Measurements from ENCODE around the gene PROSER2.

The PROSER2 gene

DNA sequence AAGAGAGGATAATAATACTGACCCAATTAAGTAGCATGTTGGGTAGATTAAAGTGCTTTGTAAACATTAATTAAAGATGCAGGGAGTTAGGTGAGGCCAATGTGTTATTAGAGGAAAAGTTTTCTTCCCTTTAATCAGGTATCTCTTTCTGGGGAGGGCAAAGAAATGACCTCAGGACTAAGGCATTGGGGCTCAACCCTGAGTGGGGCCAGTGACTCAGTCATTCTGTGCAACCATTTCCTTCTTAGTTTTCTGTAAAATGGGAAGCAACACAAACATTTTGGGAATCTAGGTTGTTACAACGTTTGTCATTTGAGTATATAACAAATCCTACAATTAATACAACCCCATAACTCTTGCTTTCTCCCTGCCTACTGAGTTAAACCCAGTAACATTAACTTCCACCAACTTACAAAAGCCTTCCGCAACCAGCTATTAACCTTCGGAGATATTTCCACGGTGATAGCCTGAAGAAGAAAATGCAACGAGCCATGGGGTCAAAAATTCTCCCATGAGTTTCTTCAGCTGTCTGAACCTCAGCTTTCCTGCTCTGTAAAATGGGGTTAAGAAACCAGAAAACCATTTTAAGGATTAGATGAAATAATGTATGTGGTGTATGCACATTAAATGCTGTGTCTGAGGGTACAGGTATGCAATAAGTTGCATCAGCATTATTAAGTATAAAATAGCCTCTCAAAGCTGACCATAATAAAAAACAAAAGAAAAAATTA, 965 bp upstream of the PROSER2 start:
- Histone ChIP-seq H3K27me3 (ENCODE audit: control insufficient read depth in 5 of 5, insufficient read depth in 4 of 5, low read length in 5 of 5) (peaks cover 0 to 7% (median 0%) of the 10 kb centered on the region in 5 donors), H3K36me3 (ENCODE audit: control insufficient read depth in 5 of 5, insufficient read depth in 5 of 5, low read length in 5 of 5) (no peaks in the 10 kb centered on the region), H3K27ac (ENCODE audit: low read depth, low read length) (no peak overlapping the region), H3K9me3 (ENCODE audit: control insufficient read depth in 5 of 5, low read length in 5 of 5) (no peaks in the 10 kb centered on the region), H3K4me1 (ENCODE audit: control insufficient read depth in 5 of 5, insufficient read depth in 5 of 5, low read length in 5 of 5) (peaks cover 0 to 26% (median 23%) of the 10 kb centered on the region in 5 donors), H3K4me3 (ENCODE audit: low read depth in 1 of 5, low read length in 5 of 5) (no peak overlapping the region), H3K9ac (ENCODE audit: low read length in 5 of 5) (no peak overlapping the region)

DNA sequence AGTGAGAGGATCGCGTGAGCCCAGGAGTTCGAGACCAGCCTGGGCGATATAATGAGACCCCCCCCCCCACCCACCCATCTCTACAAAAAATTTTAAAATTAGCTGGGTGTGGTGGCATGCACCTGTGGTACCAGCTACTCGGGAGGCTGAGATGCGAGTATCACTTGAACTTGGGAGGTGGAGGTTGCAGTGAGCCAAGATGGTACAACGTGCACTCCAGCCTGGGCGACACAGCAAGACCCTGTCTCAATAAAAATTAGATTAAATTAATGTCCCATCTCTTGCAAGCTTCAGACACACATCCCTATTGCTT, 391 bp upstream of the PROSER2 start:
- no peak overlapping the region for H3K27ac ChIP-seq (ENCODE audit: low read depth, low read length)
- H3K4me3 ChIP-seq (ENCODE audit: low read depth in 1 of 5, low read length in 5 of 5) = peak overlapping the region; percentile 44 to 75 (median 62)
- H3K9me3 ChIP-seq (ENCODE audit: control insufficient read depth in 5 of 5, low read length in 5 of 5) = no peaks in the 10 kb centered on the region
- H3K4me1 ChIP-seq (ENCODE audit: control insufficient read depth in 5 of 5, insufficient read depth in 5 of 5, low read length in 5 of 5) = peaks cover 0 to 26% (median 23%) of the 10 kb centered on the region in 5 donors
- no peaks in the 10 kb centered on the region for H3K36me3 ChIP-seq (ENCODE audit: control insufficient read depth in 5 of 5, insufficient read depth in 5 of 5, low read length in 5 of 5)
- H3K27me3 ChIP-seq (ENCODE audit: control insufficient read depth in 5 of 5, insufficient read depth in 4 of 5, low read length in 5 of 5) = peaks cover 0 to 7% (median 0%) of the 10 kb centered on the region in 5 donors
- peak overlapping the region in 2 of 5 donors; percentile 47 to 56 for H3K9ac ChIP-seq (ENCODE audit: low read length in 5 of 5)

DNA sequence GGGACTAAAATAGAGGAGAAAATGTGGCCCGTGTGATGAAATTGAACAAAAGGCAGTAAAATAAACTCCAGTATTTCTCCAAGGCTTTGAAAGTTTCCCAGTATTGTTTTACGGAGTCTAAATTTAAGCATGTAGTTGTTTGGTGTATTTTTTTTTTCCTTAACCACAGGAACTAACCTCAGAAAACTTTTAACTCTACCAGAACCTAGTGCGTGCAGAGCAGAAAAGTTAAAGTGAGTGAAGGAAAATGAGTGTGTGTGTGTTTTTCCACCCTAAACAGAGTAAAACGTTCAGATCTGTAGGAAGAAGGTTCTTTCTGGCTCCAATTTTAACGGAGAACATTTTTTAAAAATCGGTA, 812 bp downstream of the PROSER2 start:
- peaks cover 0 to 26% (median 23%) of the 10 kb centered on the region in 5 donors for H3K4me1 ChIP-seq (ENCODE audit: control insufficient read depth in 5 of 5, insufficient read depth in 5 of 5, low read length in 5 of 5)
- H3K9ac ChIP-seq (ENCODE audit: low read length in 5 of 5) = peak overlapping the region in 4 of 5 donors; percentile 24 to 74 (median 60)
- peak overlapping the region; percentile 31 to 75 (median 62) for H3K4me3 ChIP-seq (ENCODE audit: low read depth in 1 of 5, low read length in 5 of 5)
- no peaks in the 10 kb centered on the region for H3K36me3 ChIP-seq (ENCODE audit: control insufficient read depth in 5 of 5, insufficient read depth in 5 of 5, low read length in 5 of 5)
- no peaks in the 10 kb centered on the region for H3K9me3 ChIP-seq (ENCODE audit: control insufficient read depth in 5 of 5, low read length in 5 of 5)
- H3K27me3 ChIP-seq (ENCODE audit: control insufficient read depth in 5 of 5, insufficient read depth in 4 of 5, low read length in 5 of 5) = peaks cover 0 to 7% (median 0%) of the 10 kb centered on the region in 5 donors
- no peak overlapping the region for H3K27ac ChIP-seq (ENCODE audit: low read depth, low read length)

DNA sequence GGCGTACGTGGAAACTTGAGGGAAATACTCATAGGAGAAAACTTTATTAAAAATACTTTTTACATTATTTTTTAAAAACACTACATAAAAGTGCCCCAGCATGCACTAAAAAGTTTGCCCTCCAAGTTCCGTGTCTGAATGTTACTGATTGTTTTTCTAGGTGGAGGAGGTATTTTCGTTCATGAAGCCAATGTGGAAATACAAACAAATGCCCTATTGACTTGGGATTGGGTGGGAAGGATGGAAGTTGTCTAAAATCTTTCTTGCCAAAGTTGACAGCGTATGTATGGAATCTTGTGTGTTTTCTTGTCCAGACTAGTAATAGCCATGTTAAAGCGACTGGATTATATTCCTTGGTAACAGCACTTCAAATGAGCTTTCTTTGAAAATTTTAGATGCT, 1.2 kb downstream of the PROSER2 start:
- Histone ChIP-seq H3K36me3 (ENCODE audit: control insufficient read depth in 5 of 5, insufficient read depth in 5 of 5, low read length in 5 of 5) (no peaks in the 10 kb centered on the region), H3K9ac (ENCODE audit: low read length in 5 of 5) (peak overlapping the region in 3 of 5 donors; percentile 56 to 74 (median 64)), H3K4me1 (ENCODE audit: control insufficient read depth in 5 of 5, insufficient read depth in 5 of 5, low read length in 5 of 5) (peaks cover 0 to 26% (median 23%) of the 10 kb centered on the region in 5 donors), H3K4me3 (ENCODE audit: low read depth in 1 of 5, low read length in 5 of 5) (peak overlapping the region in 2 of 5 donors; percentile 57 to 75), H3K27me3 (ENCODE audit: control insufficient read depth in 5 of 5, insufficient read depth in 4 of 5, low read length in 5 of 5) (peaks cover 0 to 7% (median 0%) of the 10 kb centered on the region in 5 donors), H3K27ac (ENCODE audit: low read depth, low read length) (no peak overlapping the region), H3K9me3 (ENCODE audit: control insufficient read depth in 5 of 5, low read length in 5 of 5) (no peaks in the 10 kb centered on the region)

DNA sequence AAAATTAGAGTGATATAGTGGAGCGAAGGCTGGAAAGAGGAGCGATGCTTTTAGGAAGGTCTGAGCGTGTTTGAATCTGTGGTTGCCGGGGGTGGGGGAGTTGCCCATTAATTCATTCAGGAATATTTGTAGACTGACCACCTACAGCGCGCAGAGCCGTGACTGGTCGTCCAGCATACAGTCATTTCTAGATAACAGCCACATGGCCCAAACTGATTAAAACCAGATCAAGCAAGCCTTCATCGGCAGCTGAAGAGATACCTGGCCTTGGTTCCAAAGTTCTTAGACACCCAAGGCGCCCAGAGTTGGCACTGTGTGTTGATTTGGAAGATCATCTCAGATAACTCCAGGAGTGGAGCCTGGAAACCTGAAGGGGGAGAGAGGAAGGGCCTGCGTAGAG, 1.7 kb downstream of the PROSER2 start:
- Histone ChIP-seq H3K9ac (ENCODE audit: low read length in 5 of 5) (no peak overlapping the region), H3K27me3 (ENCODE audit: control insufficient read depth in 5 of 5, insufficient read depth in 4 of 5, low read length in 5 of 5) (peaks cover 0 to 7% (median 0%) of the 10 kb centered on the region in 5 donors), H3K36me3 (ENCODE audit: control insufficient read depth in 5 of 5, insufficient read depth in 5 of 5, low read length in 5 of 5) (no peaks in the 10 kb centered on the region), H3K9me3 (ENCODE audit: control insufficient read depth in 5 of 5, low read length in 5 of 5) (no peaks in the 10 kb centered on the region), H3K27ac (ENCODE audit: low read depth, low read length) (no peak overlapping the region), H3K4me1 (ENCODE audit: control insufficient read depth in 5 of 5, insufficient read depth in 5 of 5, low read length in 5 of 5) (peaks cover 0 to 24% (median 23%) of the 10 kb centered on the region in 5 donors), H3K4me3 (ENCODE audit: low read depth in 1 of 5, low read length in 5 of 5) (no peak overlapping the region)

DNA sequence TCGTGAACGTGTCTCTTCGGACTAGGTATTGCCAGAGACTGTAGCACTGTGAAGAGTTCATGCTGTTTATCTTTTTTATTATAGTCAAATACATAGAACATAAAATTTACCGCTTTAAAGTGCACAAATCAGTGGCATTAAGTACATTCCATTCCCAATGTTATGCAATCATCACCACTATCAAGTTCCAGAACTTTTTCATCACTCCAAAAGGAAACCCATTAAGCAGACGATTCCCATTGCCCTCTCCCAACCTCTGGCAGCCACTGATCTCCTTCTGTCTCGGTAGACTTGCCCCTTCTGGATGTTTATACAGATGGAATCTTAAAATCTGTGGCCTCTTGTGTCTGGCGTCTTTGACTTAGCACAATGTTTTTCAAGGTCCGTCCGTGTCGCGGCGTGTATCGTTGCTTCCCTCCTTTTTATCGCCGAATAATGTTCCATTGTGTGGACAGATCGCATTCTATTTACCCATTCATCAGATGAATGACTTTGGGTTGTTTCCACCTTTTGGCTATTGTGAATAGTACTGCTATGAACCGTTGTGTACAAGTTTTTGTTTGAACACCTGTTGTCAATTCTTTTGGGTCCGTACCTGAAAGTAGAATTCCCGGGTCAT, 2.7 kb downstream of the PROSER2 start:
- H3K9me3 ChIP-seq (ENCODE audit: control insufficient read depth in 5 of 5, low read length in 5 of 5) = no peaks in the 10 kb centered on the region
- H3K27ac ChIP-seq (ENCODE audit: low read depth, low read length) = no peak overlapping the region
- no peak overlapping the region for H3K9ac ChIP-seq (ENCODE audit: low read length in 5 of 5)

DNA sequence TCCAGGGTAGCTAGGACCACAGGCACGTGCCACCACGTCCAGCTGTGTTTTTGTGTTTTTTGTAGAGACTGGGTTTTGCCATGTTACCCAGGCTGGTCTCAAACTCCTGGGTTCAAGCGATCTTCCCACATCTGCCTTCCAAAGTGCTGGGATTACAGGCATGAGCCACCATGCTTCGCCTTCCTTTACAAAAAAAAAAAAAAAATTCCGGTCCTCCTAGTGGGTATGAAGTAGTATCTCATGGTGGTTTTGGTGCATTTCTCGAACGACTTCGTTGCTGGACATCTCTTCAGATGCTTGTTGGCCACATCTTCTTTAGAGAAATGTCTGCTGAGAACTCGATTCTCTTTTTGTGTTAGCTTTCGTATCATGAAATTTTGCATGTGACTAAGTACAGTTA, 3.9 kb downstream of the PROSER2 start:
- Histone ChIP-seq H3K9ac (ENCODE audit: low read length in 5 of 5) (no peak overlapping the region), H3K27ac (ENCODE audit: low read depth, low read length) (no peak overlapping the region), H3K4me3 (ENCODE audit: low read depth in 1 of 5, low read length in 5 of 5) (no peak overlapping the region), H3K4me1 (ENCODE audit: control insufficient read depth in 5 of 5, insufficient read depth in 5 of 5, low read length in 5 of 5) (peaks cover 0 to 24% (median 23%) of the 10 kb centered on the region in 5 donors), H3K9me3 (ENCODE audit: control insufficient read depth in 5 of 5, low read length in 5 of 5) (no peaks in the 10 kb centered on the region), H3K27me3 (ENCODE audit: control insufficient read depth in 5 of 5, insufficient read depth in 4 of 5, low read length in 5 of 5) (peaks cover 0 to 7% (median 0%) of the 10 kb centered on the region in 5 donors), H3K36me3 (ENCODE audit: control insufficient read depth in 5 of 5, insufficient read depth in 5 of 5, low read length in 5 of 5) (no peaks in the 10 kb centered on the region)

More for the DNA sequence above, 2.7 kb downstream of the PROSER2 start:
- Histone ChIP-seq H3K27me3 (ENCODE audit: control insufficient read depth in 5 of 5, insufficient read depth in 4 of 5, low read length in 5 of 5) (peaks cover 0 to 7% (median 0%) of the 10 kb centered on the region in 5 donors), H3K4me1 (ENCODE audit: control insufficient read depth in 5 of 5, insufficient read depth in 5 of 5, low read length in 5 of 5) (peaks cover 0 to 24% (median 23%) of the 10 kb centered on the region in 5 donors), H3K4me3 (ENCODE audit: low read depth in 1 of 5, low read length in 5 of 5) (peak overlapping the region in 1 of 5 donors; percentile 12), H3K36me3 (ENCODE audit: control insufficient read depth in 5 of 5, insufficient read depth in 5 of 5, low read length in 5 of 5) (no peaks in the 10 kb centered on the region)

DNA sequence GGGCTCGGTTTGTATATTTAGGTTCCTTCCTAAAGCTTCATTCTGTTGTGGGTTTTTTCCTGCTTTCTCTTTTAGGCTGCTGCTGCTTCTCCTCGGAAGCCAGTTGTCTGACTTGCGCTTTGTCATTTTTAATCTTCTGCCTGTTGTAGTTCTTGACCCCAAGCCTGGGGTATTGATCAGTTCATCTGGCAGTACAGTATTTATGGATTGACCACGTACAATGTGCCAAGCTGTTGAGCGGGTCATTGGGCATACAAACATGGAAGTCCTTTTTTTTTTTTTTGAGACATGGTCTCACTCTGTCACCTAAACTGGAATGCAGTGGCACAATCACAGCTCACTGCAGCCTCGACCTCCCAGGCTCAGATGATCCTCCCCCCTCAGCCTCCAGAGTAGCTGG, 4.3 kb downstream of the PROSER2 start:
- Histone ChIP-seq H3K36me3 (ENCODE audit: control insufficient read depth in 5 of 5, insufficient read depth in 5 of 5, low read length in 5 of 5) (no peaks in the 10 kb centered on the region), H3K27ac (ENCODE audit: low read depth, low read length) (no peak overlapping the region), H3K9ac (ENCODE audit: low read length in 5 of 5) (no peak overlapping the region), H3K27me3 (ENCODE audit: control insufficient read depth in 5 of 5, insufficient read depth in 4 of 5, low read length in 5 of 5) (peaks cover 0 to 7% (median 0%) of the 10 kb centered on the region in 5 donors), H3K4me3 (ENCODE audit: low read depth in 1 of 5, low read length in 5 of 5) (no peak overlapping the region), H3K9me3 (ENCODE audit: control insufficient read depth in 5 of 5, low read length in 5 of 5) (no peaks in the 10 kb centered on the region), H3K4me1 (ENCODE audit: control insufficient read depth in 5 of 5, insufficient read depth in 5 of 5, low read length in 5 of 5) (peaks cover 0 to 25% (median 23%) of the 10 kb centered on the region in 5 donors)

DNA sequence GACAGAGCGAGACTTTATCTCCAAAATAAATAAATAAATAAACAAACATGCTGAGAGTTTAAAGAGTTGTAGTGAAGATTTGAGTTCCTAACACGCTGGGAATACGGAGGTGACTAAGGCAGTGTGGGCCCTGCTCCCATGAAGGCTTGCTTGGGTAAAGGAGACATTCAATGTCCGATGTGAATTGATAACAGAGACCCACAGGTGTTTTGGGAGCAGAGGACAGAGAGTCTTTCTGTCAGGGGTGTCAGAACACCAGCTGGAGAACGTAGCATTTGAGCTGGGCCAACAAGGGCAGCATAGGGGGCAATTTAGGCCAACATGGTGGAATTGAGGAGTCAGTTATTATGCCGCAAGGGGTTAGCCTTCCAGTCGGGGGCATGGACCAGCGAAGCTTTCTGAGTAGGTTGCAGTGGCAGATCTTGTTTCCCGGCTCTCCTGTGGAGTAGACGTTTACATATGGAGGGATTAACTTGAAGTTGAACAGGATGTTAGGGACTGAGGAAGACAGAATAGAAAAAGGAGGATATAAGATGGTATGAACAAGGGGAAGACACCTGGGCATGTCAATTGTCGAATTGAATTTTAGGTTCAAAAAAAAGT, 5.6 kb downstream of the PROSER2 start:
- Histone ChIP-seq H3K27ac (ENCODE audit: low read depth, low read length) (no peak overlapping the region), H3K9ac (ENCODE audit: low read length in 5 of 5) (no peak overlapping the region), H3K27me3 (ENCODE audit: control insufficient read depth in 5 of 5, insufficient read depth in 4 of 5, low read length in 5 of 5) (peaks cover 0 to 3% (median 0%) of the 10 kb centered on the region in 5 donors), H3K4me3 (ENCODE audit: low read depth in 1 of 5, low read length in 5 of 5) (no peak overlapping the region), H3K4me1 (ENCODE audit: control insufficient read depth in 5 of 5, insufficient read depth in 5 of 5, low read length in 5 of 5) (peaks cover 0 to 22% (median 14%) of the 10 kb centered on the region in 5 donors), H3K9me3 (ENCODE audit: control insufficient read depth in 5 of 5, low read length in 5 of 5) (no peaks in the 10 kb centered on the region), H3K36me3 (ENCODE audit: control insufficient read depth in 5 of 5, insufficient read depth in 5 of 5, low read length in 5 of 5) (no peaks in the 10 kb centered on the region)

Measured in subcutaneous abdominal adipose tissue (tissue), 5 donors.